Fibroblast of skin of scalp (primary cell): ENCODE measurements around the gene VAV2.
"Not testable (repeated sequence)": the region's sequence is repeated elsewhere in the genome, so short reads cannot be mapped to it uniquely, and the experiment has no call there.

ENCODE experiments used
- DNase-seq: peaks from one replicate; pipeline ENCODE4 v3.0.0-alpha.2; 2013

The VAV2 gene

GRCh38 chr9:133968428-133968827, 23.7 kb downstream of the VAV2 start:
- no peak for DNase-seq

DNA sequence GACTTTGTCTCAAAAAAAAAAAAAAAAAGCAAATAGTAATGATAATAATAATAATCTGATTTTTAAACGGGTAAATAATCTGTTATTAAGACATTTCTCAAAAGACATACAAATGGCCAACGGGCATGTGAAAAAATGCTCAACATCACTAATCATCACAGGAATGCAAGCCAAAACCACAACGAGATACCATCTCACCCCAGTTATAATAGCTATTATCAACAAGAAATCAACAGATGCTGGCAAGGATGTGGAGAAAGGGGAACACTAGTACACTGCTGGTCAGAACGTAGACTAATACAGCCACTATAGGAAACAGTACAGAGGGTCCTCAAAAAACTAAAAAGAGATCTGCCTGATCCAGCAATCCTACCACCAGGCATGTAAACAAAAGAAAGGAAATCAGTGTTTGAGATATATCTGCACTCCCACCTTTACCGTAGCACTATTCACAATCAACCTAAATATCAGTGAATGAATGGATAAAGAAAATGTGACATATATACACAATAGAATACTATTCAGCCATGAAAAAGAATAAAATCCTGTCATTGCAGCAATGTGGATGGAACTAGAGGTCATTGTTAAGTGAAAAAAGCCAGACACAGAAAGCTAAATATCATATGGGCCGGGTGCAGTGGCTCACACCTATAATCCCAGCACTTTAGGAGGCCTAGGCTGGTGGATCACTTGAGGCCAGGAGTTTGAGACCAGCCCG, 24.9 kb downstream of the VAV2 start:
- peak; percentile 30 for DNase-seq

DNA sequence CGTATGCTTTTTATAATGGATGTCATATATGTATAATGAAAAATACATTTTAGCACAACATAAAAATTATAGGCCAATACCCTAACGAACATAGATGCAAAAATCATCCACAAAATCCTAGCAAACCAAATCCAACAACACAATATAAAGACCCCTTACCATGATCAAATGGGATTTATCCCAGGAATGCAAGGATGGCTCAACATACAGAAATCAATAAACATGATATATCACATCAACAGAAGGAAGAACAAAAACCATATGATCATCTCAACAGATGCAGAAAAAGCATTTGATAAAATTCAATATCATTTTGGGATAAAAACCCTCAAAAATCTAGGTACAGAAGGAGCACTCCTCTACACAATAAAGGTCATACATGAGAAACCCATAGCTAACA, 27.7 kb downstream of the VAV2 start:
- no peak for DNase-seq

DNA sequence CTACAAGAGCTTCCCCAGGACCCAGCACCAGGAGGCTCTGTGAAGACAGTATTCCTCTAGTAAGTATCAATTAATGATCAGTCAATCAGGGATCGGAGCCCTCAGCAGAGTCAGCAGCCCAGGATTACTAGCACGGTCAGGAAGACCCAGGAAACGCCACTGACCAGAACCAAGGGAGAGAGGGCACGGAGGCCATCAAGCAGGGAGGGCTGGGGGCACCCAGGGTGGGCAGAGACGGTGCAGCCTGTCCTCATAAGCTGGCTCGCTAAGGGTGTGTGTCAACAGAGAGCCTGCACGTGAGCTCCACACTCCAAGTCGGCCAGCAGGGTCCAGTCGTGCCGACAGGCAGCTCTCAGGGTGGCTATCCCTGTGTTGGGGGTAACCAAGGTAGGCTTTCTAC, 29.0 kb downstream of the VAV2 start:
- no peak for DNase-seq

DNA sequence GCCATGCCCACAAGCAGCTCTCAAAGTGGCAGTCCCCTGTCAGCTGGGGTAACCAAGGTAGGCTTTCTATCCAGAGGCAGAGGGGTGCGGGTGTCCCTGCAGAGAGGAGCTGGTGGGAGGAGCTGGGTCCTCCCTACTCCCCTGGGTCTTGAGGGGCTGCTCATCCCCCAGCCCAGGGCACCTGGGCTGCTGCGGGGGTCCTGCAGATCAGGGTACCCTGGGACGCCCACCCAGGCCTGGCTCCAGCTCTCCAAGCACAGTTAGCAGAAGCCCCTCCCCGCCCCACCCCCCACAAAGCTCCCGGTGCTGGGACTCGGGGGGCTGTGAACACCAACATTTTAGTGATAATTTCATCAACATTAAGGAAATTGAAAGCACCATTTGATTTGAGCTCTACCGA, 29.8 kb downstream of the VAV2 start:
- DNase-seq = no peak

- DNase-seq = no peak
These were observed 30.6 kb downstream of the VAV2 start for GRCh38 chr9:133961226-133962165.

GRCh38 chr9:133960568-133961129, 31.5 kb downstream of the VAV2 start:
- no peak for DNase-seq

DNA sequence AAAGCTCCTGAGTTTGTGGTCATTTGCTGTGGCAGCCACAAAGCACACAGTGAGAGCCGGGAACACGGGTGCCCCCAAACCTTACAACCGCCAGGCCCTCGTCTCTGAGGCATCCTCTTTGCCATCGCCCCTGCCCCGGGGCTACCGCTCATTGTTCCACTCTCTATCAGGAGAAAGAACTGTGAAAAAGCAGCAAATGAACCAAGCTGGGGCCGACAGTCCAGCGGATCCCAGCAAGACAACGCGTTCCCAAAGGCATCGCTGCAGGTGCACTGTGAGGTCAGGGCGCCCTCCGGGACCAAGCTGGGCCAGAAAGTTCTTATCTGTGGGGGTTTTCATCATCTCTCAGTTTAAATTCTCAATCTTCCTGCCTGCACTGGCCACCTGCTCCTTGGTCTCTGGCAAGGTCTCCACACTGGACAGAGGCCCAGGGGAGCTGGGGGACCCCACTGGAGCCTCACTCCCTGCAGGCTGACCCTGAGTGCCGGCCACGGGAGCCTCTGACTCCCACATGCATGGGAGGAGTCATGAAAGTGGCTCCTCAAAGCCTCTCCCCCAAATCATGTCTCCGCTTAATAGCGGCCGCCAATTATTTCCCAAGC, 32.1 kb downstream of the VAV2 start:
- no peak for DNase-seq

DNA sequence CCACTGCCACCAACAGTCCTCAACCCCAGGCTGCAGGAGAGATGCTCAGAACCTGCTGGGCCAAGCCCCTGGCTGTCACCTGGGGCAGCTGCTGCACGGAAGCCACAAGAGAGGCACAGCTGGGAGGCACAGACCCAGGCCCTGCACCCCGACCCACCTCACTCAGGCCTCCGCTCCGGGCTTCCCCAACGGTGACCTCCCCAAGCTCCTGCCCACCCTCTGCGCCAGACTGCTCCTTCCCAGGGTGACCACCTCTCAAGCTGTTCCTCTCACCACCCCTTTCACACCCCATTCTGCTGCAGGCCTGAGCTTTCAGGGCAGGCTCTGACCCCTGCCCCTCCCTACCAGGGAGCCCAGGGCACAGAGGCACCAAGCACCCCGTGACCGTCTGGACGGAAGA, 33.0 kb downstream of the VAV2 start:
- DNase-seq = no peak

- DNase-seq = no peak
These were observed 33.4 kb downstream of the VAV2 start for GRCh38 chr9:133958756-133959155.

DNA sequence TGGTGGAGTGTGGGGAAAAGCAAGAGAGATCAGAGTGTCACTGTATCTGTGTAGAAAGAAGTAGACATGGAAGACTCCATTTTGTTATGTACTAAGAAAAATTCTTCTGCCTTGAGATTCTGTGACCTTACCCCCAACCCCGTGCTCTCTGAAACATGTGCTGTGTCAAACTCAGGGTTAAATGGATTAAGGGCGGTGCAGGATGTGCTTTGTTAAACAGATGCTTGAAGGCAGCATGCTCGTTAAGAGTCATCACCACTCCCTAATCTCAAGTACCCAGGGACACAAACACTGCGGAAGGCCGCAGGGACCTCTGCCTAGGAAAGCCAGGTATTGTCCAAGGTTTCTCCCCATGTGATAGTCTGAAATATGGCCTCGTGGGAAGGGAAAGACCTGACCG, 34.4 kb downstream of the VAV2 start:
- not testable (repeated sequence) for DNase-seq

GRCh38 chr9:133957328-133957727, 34.8 kb downstream of the VAV2 start:
- no peak for DNase-seq

DNA sequence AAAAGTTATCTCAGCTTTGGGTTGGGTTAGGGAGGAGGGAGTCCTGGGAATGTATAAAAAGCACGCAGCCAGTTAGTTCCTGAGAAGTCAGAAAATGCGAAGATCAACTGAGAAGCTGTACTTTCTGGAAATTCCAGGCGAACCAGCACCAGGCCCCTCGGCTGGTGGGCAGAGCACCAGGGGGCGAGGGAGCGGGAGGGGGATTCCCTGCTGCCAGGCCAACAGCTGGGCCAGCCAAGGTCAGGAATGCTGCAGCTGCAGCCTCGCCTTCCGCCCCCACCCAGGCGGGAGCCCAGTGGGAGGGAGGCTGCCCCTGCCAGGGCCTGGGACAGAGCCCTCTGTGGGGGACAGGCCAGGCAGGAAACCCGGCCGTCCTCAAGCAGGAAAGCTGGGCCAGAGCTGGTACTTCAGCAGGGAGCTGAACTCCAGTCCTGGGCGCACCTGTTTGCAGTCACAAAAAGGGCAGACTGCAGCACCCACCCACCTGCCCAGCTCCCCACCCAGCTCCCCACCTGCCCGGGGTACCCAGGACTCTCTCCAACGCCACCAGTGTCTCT, 35.5 kb downstream of the VAV2 start:
- peak; percentile 44 for DNase-seq

DNA sequence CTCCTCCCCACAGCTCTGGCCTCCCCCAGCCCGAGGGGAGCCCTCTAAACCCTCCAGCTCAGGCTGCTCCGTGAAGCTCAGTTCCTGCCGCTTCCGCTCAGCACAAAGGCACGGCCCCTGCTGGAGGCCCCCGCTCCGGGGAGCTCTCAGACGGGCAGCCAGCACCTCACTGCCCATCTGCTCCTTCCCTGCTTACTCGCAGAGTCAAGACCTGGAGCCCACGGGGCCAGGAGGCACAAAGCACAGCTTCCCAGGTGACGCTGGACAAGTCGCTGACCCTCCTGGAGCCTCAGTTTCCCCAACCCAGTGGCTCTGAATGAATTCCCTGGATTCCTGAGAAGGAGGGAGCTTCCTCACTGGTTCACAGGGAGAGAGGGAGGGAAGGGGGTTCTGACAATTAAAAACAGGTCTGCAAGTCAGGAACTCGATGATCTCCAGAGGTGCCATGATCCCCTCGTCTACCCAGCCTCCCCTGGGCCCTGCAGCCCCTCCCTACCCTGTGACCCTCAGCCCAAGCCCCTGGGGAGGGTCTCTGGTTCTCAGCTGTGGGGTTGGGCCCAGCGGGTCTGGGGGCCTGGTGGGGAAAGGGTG, 36.2 kb downstream of the VAV2 start:
- peak; percentile 37 for DNase-seq

- DNase-seq = no peak
These were observed 37.1 kb downstream of the VAV2 start for GRCh38 chr9:133954862-133955529.

DNA sequence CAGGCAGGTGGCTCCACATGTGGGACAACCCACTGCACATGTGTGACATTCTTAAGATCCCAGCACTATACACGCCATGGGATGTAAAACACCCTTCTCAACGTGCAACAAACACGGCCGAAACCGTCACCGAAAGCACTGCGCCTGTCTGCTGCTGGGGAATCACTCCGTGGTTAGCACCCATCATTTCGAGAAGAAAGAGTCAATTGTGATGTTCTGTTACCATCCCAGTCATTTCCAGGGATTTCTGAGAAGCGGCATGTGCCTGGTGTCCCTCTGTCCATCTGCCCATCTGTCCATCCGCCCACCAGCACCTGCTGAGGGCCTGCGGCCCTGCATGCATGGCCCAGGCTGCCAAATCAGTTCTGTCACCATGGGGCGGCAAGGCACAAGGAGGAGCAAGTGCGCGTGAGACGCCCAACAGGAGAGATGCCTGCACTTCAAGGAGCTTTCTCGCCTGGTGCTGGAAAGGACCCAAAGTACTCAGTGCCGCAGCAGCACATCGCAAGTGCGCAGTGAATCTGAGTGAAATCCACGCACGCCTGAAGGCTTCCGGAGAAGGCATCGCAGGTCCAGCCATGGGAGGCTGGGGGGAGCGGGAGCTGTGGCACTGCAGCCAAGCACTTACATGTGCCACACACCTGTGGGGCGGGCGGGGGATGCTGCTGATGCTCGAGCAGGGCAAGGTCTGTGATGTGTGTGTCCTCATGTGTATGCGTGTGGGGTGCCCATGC, 38.0 kb downstream of the VAV2 start:
- DNase-seq = no peak

DNA sequence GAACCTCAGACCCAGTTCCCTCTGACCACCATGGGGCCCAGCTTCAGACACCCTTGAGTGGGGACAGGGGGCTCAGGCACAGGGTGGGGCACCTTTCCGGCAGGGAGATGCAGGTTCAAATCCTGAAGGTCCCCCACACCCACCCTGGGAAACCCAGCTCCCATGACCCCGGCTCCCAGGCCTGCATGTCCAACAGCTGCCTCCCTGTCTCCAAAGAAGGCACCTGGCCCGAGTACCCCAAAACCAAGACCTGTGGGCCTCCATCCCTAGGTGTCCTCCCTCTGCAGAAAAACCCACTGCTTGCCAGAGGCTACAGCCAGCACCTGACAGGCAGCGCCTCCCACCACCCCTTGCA, 38.5 kb downstream of the VAV2 start:
- DNase-seq = no peak

DNA sequence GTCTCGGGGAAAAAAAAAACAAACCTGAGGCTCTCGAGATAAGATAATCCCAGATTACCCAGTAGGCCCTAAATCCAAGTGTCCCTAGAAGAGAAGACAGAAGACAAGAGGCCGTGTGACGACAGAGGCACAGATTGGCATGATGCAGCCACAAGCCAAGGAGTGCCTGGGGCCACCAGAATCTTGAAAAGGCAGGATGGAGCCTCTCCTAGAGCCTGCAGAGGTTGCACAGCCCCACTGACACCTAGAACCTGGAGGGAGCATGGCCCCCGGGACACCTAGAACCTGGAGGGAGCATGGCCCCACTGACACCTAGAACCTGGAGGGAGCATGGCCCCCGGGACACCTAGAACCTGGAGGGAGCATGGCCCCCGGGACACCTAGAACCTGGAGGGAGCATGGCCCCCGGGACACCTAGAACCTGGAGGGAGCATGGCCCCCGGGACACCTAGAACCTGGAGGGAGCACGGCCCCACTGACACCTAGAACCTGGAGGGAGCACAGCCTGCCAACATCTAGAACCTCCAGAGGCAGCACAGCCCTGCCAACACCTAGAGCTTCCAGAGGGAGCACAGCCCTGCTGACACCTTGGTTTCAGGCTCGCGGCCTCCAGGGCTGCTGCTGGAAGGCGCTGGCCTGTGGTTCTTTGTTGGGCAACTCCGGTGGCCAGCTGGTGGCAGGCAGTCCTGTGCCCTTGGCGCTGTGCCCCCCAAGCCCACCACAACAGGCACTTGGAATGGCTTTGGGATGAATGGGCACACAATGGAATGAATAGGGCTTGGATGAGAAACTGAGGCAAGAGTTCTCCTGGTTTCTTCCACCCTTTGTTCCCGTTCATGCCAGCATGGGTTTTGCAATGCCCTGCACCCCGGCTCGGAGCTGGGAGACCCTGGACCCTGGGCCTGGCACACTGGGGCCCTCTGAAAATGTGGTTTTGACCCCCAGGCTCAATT, 39.2 kb downstream of the VAV2 start:
- no peak for DNase-seq

DNA sequence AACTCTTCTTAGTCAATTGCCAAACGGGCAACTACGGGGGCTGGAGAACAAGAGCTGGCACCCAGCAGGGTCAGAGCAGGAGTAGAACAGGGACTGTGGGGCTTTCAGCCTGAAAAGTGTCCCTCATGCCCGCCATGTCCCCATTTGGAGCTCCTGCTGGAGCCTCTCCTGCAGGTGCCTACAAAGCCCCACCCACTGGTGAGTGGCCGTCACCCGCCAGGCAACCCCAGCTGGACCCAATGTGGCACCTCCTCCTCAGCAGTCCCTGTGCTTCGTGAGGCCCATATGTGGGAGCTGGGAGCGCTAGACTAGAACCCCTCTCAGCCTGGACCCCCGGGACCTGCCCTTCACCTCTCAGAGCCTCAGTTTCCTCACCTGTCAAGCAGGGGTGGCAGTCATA, 40.9 kb downstream of the VAV2 start:
- DNase-seq = no peak

- peak; percentile 30 for DNase-seq
These were observed 41.5 kb downstream of the VAV2 start for GRCh38 chr9:133950629-133951111.
